CD4-positive, alpha-beta T cell treated with Interferon gamma for 1 hour (primary cell): Measurements from ENCODE around the gene MRTFB.
"Not testable (repeated sequence)": the region's sequence is repeated elsewhere in the genome, so short reads cannot be mapped to it uniquely, and the experiment has no call there.

Experiments
- DNase-seq: peaks from one replicate; pipeline ENCODE4 v3.0.0-alpha.2; 2020

The MRTFB gene

DNA sequence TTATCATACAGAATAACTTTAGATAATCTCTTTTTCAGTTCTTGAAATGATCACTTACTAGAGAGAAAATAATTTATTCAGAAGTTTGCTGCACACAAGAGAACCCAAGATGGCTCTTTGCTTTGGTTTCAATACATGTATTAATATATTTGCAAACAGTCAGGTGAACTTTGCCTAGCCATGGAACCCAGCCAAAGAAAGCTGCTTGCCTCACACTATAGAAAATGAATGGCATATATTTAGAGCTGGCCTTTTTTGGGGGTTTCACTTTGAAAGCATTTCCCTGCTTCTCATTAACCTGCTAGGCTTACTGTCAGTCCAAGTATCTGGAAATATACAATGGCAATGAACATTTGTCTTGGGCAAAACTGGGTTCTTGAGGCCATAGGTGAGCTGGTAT lies 75.3 kb downstream of the MRTFB start:
- no peak for DNase-seq

DNA sequence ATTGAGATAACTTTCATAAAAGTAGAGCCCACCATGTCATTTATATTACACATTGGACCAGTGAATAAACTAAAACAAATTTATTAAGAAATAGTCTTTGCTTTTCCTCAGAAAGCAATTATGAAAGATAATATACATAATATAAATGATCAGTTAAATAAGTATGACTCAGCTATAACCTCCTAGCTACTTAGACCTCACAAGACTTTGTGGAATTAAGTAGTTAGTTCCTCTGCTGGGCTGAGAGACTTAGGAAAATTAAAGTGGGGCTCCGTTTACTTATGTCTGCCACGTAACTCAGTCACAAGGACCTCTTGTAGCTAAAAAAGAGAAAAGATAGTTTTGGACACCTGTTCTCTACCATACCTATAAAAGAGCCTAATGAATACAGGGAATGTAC lies 76.9 kb downstream of the MRTFB start:
- no peak for DNase-seq

DNA sequence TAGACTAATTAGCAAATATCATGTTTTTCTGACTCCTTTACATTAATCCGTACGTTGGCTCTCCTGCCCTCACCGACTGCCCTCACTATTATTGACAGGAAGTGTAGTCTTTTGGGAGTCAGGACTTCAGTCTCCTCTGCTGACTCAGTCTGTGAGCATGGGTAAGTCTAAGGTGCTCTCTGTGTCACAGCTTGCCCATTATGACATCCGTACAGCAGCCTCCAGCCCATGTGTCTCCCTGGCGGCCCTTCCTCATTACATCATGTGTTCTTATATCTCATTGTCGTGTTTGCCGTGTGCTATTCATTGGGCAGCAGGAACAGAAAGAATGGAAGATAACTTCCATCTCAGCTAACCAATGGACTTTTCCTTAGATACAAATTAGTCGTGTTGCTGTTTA lies 77.5 kb downstream of the MRTFB start:
- DNase-seq, result no peak

DNA sequence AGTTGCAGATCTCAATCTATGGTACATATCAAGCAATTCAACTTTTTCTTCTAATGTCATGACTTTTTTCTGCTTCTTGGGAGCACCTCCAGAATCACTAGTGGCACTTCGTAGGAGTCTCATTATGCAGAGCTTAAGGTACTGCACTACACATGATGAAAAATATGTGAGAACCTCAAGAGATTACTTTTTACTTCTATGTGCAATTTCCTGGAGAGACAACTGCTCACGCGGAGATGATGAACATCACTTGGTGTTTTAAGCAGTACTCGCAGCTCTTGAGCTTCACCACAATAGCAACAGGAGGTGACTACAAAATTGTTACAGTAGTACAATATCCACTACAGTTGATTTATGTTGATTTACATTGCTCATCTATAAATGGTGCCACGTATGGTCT lies 79.7 kb downstream of the MRTFB start:
- DNase-seq, result no peak

DNA sequence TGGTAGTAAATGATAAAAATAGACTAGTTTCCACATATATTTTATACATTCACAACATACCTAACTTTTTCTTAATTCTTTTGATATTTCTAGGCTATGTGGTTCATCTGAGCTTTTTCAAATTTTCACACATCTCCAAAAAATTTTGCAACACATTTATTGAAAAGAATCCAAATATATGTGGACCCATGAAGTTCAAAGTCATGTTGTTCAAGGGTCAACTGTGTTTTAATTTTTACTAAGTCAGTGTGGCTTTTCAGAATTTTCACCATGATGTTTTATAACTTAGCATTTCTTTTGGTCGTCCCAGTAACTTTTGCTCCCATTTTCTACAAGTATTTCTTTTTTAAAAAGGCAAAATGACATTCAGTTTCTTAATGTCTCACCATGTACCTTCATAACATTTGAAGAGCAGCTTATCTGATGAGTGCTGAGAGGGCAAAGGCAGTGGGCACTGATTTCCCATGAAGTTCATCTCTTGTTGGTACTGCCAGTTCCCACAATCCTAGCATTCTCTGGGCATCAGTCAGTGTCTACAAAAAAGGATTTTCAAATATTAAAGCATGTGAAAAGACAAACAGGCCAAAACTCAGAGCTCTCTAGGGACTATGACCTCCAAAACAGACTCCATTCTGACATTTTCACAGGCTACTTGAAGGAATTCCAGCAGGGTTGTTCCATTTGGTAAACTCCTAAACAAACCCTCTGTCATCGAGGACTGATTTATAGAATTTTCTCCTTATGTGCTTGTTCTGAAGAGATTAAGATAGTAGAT lies 80.3 kb downstream of the MRTFB start:
- DNase-seq, result no peak

DNA sequence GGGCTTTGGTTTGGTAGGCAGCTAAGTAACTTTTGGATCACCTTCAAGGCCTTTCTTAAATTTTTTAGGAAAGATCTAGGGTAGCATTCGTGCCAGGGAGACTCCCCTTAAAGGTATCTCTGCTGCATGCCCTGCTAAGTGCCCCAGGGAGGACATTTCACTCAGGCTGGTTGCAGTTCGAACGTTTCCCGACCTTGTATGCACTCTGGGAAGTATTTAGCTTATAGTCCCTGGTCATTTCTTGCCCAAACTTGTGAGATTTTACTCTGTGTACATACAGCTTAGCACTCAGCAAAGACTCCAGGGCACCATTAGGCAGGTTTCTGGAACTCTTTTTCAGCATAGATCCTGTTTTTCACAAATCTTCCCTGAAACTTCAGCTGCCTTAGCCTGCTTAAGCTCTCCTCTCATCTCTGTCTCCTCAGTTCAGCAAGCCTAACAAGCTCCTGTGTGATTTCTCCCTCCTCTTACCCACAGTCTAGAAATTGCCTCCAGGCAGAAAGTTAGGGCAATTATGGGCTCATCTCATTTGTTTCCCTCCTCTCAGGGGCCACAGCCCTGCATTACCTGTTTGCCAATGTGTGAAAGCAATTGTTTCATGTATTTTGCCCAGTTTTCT lies 84.6 kb downstream of the MRTFB start:
- DNase-seq, result no peak

DNA sequence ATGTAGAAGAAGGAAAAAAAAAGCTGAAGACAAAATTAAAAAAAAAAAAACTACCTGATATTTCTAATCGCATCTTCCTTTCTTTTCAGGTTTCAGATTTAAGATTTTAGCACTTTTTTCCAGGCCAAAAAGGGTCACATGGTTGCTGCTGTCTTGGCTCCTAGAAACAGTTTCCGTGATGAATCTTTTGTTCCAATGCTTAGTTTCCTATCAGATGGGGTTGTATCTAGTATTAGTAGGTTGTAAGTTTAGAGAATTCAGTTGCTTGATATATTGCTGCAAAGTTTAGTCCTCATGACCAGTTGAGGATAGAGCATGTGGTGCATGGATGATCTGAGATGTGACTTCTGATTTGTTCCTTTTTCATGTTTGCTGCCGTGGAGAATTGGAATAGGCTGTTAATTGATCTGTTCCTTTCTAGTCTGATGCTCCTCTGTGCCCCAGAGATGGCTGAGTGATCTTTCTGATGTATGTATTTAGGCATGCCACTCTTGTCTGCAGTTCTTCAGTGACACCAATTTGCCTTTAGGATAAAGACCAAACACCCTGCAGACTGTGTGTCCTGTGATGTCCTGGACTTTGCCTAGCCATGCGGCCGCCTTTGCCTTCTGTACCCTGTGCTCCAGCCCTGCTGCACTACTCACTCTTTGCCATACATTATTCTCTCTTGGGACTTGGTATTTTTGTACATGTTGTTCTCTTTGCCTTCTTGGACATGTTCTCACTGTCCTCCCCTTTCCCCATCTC lies 94.0 kb downstream of the MRTFB start:
- no peak for DNase-seq

DNA sequence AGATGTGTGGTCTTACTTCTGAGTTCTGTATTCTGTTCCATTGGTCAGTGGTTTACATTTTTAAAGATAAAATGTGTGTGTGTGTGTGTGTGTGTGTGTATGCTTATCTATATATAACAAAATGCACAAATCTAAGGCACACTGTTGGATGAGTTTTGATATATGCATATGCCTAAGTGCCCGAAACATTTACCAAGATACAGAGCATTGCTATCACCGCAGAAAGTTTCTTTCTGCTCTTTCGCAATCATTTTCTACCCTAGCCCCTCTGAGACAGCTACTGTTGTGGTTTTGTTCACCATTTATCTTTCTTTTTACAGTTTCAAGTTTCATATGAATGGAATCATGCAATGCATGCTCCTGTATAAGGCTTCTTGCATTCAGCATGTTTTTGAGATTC lies 97.0 kb downstream of the MRTFB start:
- no peak for DNase-seq

DNA sequence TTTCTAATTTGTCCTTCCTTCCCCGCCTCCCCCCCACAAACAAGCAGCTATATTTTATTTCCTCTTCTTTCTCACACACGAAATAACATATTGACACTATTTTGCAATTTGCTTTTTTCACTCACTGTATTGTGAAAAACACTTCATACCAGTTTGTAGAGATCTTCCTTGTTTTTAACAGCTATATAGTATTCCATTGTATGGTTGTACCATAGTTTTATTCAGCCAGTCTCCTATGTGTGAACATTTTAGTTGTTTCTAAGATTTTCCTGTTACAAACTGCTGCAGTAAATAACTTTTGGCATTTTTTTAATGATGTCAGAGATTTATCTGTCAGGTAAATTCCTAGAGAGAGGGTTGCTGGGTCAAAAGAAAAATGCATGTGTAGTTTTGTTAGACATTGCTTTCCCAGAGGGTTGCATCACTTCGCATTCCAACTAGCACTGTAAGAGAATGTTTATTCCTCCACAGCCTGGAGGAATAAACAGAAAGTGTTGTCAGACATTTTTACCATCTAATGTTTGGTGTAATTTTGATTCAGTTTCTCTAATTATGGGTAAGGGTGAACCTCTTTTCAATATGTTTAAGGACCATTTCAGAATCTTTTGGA lies 101.2 kb downstream of the MRTFB start:
- no peak for DNase-seq

DNA sequence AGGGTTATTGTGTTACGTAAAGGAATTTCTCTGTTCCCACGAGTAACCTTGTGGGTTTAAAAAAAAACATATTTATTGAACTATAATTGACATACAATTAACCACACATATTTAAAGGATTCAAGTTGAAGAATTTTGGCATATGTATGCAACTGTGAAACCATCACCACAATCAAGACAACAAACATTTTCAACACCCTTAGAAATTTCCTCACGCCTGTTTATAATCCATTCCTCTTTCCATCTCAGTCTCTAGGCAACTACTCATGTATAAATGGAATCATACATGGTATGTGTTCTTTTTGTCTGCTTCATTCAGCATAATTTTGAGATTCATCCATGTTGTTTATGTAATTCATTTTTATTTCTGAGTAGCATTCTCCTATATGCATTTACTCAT lies 104.0 kb downstream of the MRTFB start:
- no peak for DNase-seq

DNA sequence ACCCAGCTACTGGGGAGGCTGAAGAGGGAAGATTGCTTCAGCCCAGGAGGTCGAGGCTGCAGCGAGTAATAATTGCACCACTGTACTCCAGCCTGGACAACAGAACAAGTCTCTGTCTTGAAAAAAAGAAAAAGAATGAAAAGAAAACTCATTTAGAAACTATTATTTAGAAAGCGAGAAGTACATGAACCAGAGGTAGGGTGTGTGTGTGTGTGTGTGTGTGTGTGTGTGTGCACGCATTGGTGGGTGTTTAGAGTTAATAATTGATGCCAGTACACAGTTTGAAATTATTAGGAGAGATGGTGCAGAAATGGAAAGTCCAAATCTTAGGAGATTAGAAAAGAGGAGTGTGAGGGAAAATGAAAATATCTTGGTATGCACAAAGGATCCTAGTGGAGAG lies 106.6 kb downstream of the MRTFB start:
- no peak for DNase-seq

DNA sequence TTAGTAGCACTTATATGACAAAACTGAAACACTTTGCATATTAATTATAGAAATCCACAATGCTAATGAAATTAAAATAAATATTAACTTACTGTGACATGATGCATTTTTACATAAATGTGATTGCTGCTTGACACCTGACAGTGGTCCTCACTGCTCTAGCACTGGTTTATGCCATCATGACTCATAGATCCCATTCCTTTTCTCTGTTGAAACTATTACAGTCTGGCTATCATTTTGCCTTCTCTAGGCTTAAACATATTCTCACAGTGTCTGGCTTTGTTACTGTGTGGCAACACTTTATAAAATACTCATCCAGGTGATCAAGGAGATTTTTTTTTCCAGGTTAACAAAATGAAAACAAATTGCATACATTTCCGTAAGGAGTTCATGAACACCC lies 108.0 kb downstream of the MRTFB start:
- DNase-seq, result no peak

DNA sequence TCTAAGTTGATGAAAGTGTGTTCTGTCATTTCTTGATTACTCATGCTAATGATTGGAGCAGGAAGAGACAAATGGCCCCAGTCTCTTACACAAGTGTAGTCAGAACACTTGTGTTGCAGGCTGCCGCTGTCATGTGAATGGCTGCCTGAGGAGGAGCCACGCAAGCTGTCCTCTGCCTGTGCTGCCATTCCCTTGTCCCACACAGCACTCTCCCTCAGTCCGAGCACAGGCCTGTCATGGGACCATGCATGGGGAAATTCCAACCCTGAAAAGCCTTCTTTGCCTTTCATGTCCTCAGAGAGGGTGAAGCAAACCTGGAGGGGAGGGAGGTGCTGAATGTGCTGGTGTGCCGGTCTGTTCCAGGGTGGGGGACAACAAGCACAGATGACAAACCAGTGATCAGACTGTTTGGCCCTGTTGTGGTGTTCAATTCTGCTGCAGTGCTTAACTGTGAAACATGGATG lies 109.4 kb downstream of the MRTFB start:
- no peak for DNase-seq

DNA sequence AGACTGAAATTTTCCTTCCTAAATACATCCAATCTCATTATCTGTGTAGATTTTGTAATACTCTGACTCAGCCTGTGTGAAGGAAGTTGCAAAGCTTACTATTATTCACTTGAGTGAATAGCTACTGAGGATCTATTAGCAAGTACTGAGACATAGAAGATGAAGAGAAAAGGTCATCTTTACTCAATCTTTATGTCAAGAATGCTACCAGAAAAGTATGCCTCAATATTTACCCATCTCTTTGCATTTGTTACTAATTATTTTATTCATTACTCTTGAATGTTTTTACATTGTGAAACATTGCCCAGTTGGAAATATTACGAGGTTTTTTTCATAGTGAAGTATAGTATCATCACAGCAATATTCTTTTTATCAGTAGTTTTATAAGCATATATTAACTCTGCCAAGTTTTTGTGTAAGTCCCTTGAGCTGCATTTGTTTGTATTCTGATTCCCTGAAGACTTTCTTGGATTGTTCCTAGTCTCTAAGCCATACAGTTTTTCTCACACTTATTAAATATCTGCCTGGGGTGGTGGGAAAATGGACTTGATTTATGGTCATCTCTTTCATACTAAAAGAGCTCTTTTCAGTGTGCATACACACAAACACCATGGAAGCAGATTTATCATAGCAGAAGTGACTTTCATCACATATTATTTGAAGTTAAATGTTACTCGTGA lies 110.4 kb downstream of the MRTFB start:
- no peak for DNase-seq

DNA sequence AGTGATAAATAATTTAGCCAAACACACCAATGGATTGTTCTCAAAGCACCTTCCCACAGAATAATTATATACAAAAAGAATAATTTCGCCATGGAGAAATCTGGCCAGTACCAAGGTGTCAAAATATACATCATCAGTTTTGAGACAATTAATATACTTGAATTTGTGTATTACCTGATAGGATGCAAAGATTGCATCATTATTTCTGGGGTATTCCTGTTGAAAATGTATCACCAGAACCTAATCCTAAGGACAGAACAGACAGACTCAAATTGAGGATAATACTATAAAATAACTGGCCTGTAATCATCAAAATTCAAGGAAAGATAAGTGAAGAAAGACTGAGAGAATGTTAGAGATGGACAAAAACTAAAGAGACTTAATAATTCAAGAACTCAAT lies 111.9 kb downstream of the MRTFB start:
- no peak for DNase-seq

DNA sequence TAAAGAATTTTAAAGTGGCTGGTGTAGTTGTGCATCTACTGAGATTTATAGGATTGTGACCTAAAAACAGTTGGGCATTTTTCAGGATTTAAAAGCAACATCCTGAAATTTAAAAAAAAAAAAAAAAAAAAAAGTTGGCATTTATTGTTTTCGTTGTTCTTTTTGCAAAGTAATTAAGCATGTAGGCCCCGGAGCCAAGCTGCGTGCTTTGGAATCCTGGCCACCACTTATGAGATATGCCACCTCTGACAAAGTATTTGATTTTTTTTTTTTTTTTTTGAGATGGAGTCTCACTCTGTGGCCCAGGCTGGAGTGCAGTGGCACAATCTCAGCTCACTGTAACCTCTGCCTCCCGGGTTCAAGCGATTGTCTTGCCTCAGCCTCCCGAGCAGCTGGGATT lies 112.8 kb downstream of the MRTFB start:
- DNase-seq, result not testable (repeated sequence)

DNA sequence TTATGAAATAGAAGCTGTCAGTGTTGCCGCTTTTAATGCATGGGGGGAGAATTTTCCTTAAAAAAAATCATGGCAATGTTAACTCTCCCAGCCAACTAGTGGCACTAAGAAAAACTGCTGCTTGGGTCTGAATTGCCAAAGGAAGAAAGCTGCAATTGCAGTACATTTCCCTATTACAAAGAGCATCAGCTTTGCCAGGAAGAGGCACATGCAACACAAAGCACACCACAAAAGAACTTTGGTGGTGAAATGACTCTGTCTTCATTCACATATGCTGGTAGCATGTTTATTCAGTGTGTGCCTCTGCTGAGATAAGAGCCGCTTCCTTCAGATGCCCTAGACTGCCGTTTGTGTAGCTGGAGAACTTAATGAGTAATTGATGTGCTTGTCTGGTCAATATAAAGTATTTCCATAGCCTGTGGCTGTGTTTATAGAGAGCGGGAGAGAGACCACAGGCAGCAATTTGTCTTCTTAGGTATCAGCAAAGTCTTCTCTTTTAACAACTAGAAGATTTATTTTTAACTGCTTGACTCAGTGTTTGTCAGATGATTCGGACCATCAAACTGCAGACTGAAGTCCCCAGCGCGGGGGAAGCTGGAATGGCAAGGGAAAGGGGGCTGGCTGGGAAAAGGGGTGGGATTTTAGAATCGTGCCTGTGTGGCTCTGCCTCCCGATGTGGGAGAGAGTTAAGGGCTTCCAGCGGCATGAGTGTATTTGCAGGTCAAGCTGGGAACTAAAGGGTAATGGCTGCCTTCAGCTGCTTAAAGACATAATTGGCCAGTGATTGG lies 115.1 kb downstream of the MRTFB start:
- DNase-seq, result no peak

DNA sequence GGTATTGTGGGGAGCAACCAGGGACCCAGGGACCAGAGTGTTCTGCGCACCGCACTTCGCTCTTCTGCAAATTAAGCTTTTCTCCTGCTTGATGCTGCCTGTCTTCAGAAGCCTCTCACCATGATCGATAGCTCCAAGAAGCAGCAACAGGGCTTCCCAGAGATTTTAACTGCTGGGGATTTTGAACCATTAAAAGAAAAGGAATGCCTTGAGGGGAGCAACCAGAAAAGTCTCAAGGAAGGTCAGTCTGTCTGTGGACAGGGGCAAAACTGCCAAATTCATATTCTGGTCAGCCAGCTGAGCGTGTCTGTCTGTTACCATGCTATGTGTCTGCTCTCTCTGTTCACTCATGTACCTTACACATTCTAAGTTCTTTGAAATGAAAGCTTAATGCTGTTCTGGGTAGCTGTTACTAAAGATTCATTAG lies 115.7 kb downstream of the MRTFB start:
- DNase-seq, result no peak

DNA sequence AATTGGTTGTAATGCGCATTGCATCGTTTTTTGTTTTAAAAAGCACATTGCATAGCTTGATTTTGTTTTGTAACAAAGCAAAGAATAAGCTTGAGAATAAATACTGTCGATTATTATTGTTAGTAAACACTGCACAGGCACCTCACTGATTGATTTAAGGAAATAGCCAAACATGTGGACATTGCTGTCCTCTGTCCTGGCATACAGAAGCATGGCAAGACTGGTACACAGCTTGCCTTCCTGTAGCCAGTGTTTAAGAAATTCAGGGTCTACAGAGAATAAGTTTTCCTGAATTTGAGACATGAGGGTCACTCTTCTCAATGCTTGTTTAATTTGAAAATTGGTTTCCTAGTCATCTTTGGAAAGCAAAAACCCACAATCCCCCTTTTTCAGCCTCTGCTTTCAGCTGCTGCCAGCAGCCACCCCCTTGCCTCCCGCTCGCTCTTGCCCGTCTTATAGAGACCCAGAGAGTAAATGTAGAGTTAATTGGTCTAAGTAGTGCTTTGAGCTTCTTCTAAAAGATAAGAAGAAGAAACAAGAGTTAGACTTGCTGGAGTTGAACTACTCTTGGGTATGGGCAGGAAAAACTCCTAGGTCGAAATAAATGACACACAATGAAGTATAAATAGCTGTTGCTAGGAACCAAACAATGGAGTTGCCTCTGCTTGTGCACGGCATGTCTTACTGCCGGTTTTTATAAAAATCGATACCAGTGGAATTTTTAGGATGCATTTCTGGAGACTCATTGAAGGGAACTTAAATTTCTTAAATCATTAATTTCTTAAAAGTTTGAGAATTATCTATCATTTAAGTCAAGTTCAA lies 116.6 kb downstream of the MRTFB start:
- DNase-seq, result no peak

DNA sequence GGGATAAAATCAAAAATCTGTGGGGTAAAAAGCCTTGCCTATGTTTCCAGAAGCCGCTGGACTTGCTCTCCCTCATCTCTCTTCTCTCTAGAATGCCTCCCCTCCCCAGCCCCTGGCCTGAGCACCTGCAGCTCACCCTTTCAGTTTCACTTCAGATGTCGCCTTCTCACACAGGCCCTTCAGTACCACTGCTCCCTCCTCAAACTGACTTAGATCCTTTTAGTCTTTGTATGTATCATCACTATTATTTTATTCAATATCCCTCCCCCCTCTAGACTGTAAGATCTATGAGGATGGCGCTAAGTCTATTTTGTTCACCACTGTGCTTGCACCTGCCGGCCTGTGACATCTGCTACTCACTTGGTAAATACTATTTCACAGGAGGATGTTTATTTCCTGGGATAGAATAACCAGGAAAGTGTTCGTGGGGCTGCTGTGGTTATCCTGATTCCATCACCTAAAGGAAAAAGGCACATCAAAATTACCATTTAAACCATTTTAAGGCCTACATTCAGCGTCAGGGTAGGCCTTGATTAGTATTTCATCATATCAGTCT lies 122.3 kb downstream of the MRTFB start:
- DNase-seq, result peak; percentile 7

DNA sequence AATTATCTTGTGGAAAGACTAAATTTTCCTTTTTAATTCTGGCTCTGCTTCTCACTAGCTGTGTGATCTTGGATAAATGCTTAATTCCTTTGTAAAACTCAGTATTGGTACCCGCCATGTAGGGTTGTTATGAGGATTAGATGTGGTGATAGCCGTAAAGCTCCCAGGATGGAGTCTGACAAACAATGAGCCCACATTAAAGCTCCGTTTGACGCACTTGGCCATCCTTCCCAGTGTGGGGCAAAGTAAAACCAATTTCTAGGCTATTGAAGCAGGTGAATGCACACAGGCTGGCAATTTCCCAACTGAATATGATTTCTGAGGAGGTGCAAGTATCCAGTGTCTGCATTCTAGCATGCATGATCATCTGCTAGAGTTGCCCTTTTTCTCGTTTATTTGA lies 123.6 kb downstream of the MRTFB start:
- DNase-seq, result no peak
